ENCODE measurements around the gene DCC.

- TF ChIP-seq JUN (IDR thresholded peaks at IDR 0.05) (no peak), RFX5 (IDR thresholded peaks at IDR 0.05) (no peak), POLR2A (IDR thresholded peaks at IDR 0.05; ENCODE audit: low read length) (no peak)
These were observed 95.3 kb downstream of the DCC start for GRCh38 chr18:52435301-52435700.

Measured in A549 (cell line).